GM23338 (cell line): ENCODE measurements around the gene TTYH1. TPM values are rescaled to one million over a fixed set of nuclear protein-coding genes. Genes with fewer than 3 reads are reported as not detected.

ENCODE experiments used
- ATAC-seq: fragments of 200-7000 bp; cut with Tn5 transposase; 3 replicates; pipeline ENCODE4 v1.9.1; 2020
- DNase-seq: peaks from one replicate; pipeline ENCODE4 v3.0.0-alpha.2; 2015; ENCODE audit warnings: low spot score
- H2AFZ ChIP-seq: fragments of 200-600 bp; sonication (generic); 2 replicates; pipeline ENCODE4 v1.8.0; 2016; ENCODE audit warnings: antibody characterized with exemption, mild to moderate bottlenecking, moderate library complexity
- H3F3A ChIP-seq: fragments of 200-600 bp; sonication (generic); replicated peaks from 2 replicates; pipeline ENCODE4 v1.8.0; 2017; ENCODE audit warnings: antibody characterized with exemption, mixed run types, low read depth
- H3K27ac ChIP-seq: fragments of 200-600 bp; sonication (generic); 2 replicates; pipeline ENCODE4 v1.6.1; 2016; ENCODE audit warnings: low read depth
- H3K27me3 ChIP-seq: fragments of 200-600 bp; sonication (generic); 2 replicates; pipeline ENCODE4 v1.8.0; 2016; ENCODE audit warnings: mild to moderate bottlenecking, mixed run types, moderate library complexity; ENCODE audit not compliant: insufficient read depth
- H3K36me3 ChIP-seq: fragments of 200-600 bp; sonication (generic); 2 replicates; pipeline ENCODE4 v1.8.0; 2016; ENCODE audit warnings: mild to moderate bottlenecking; ENCODE audit not compliant: insufficient read depth
- H3K4me1 ChIP-seq: fragments of 200-600 bp; sonication (generic); 2 replicates; pipeline ENCODE4 v1.8.0; 2016; ENCODE audit warnings: mild to moderate bottlenecking, moderate library complexity; ENCODE audit not compliant: insufficient read depth
- H3K4me2 ChIP-seq: fragments of 200-600 bp; sonication (generic); 2 replicates; pipeline ENCODE4 v1.7.1; 2017; ENCODE audit warnings: mixed run types
- H3K4me3 ChIP-seq: fragments of 200-600 bp; sonication (generic); 2 replicates; pipeline ENCODE4 v1.6.1; 2016; ENCODE audit warnings: mixed run types
- H3K79me2 ChIP-seq: fragments of 200-600 bp; sonication (generic); replicated peaks from 2 replicates; pipeline ENCODE4 v1.8.0; 2017; ENCODE audit warnings: mild to moderate bottlenecking; ENCODE audit not compliant: insufficient read depth
- H3K9me2 ChIP-seq: fragments of 200-600 bp; sonication (generic); 2 replicates; pipeline ENCODE4 v1.8.0; 2017; ENCODE audit not compliant: insufficient read depth
- H4K20me1 ChIP-seq: fragments of 200-600 bp; sonication (generic); replicated peaks from 2 replicates; pipeline ENCODE4 v1.8.0; 2017; ENCODE audit warnings: mild to moderate bottlenecking; ENCODE audit not compliant: insufficient read depth
- H3K27ac Mint-ChIP-seq: 2 replicates; pipeline ENCODE4 v1.8.0; 2020; ENCODE audit warnings: inconsistent platforms, mild to moderate bottlenecking, moderate library complexity, mixed read lengths
- H3K27me3 Mint-ChIP-seq: 3 replicates; pipeline ENCODE4 v1.8.0; 2022; ENCODE audit warnings: low read depth, mild to moderate bottlenecking, moderate library complexity, mixed read lengths, inconsistent platforms; ENCODE audit not compliant: insufficient read depth, poor library complexity
- H3K36me3 Mint-ChIP-seq: 3 replicates; pipeline ENCODE4 v1.8.0; 2021; ENCODE audit warnings: low read depth, mild to moderate bottlenecking, inconsistent platforms, moderate library complexity, mixed read lengths
- H3K4me1 Mint-ChIP-seq: 3 replicates; pipeline ENCODE4 v1.8.0; 2020; ENCODE audit warnings: mild to moderate bottlenecking, inconsistent platforms, mixed read lengths
- H3K4me3 Mint-ChIP-seq: 3 replicates; pipeline ENCODE4 v1.8.0; 2021; ENCODE audit warnings: moderate library complexity, mild to moderate bottlenecking, inconsistent platforms, mixed read lengths
- H3K9me3 Mint-ChIP-seq: 3 replicates; pipeline ENCODE4 v1.8.0; 2020; ENCODE audit warnings: moderate library complexity, mild to moderate bottlenecking, inconsistent platforms, mixed read lengths
- CREB1 ChIP-seq: fragments of 250-450 bp; sonication (Bioruptor Pico); IDR thresholded peaks from 2 replicates; pipeline ENCODE4 v1.5.0; 2020; ENCODE audit warnings: low read depth, mild to moderate bottlenecking, moderate library complexity
- CTCF ChIP-seq, 2 experiments: fragments of 200-600 bp in 1 of 2; sonication (generic) in 1 of 2; conservative IDR thresholded peaks; 2 replicates each; pipeline versions ENCODE4 v1.5.1 to v1.6.1; 2016 to 2017; ENCODE audit warnings: antibody characterized with exemption in 2 of 2, low read depth in 2 of 2, mild to moderate bottlenecking in 2 of 2, moderate library complexity in 1 of 2
- ETS1 ChIP-seq: IDR thresholded peaks from 2 replicates; pipeline ENCODE4 v1.6.1; 2016; ENCODE audit warnings: antibody characterized with exemption
- EZH2 ChIP-seq: fragments of 200-600 bp; sonication (generic); IDR thresholded peaks from one replicate; pipeline ENCODE4 v1.8.0; 2017; ENCODE audit warnings: antibody characterized with exemption, mild to moderate bottlenecking, low read depth; ENCODE audit not compliant: unreplicated experiment
- EZH2phosphoT487 ChIP-seq: fragments of 200-600 bp; sonication (generic); IDR thresholded peaks from one replicate; pipeline ENCODE4 v1.8.1; 2018; ENCODE audit warnings: antibody characterized with exemption; ENCODE audit not compliant: unreplicated experiment
- JUNB ChIP-seq: IDR thresholded peaks from one replicate; pipeline ENCODE4 v1.6.1; 2016; ENCODE audit warnings: antibody characterized with exemption; ENCODE audit not compliant: unreplicated experiment
- NANOG ChIP-seq: IDR thresholded peaks from 2 replicates; pipeline ENCODE4 v1.6.1; 2016; ENCODE audit warnings: antibody characterized with exemption, borderline replicate concordance
- POLR2AphosphoS5 ChIP-seq: IDR thresholded peaks from 2 replicates; pipeline ENCODE4 v1.6.1; 2016; ENCODE audit warnings: antibody characterized with exemption, low read depth
- REST ChIP-seq: IDR thresholded peaks from one replicate; pipeline ENCODE4 v1.6.1; 2018; ENCODE audit warnings: antibody characterized with exemption; ENCODE audit not compliant: unreplicated experiment
- STAT1 ChIP-seq: IDR thresholded peaks from one replicate; pipeline ENCODE4 v1.6.1; 2016; ENCODE audit warnings: antibody characterized with exemption; ENCODE audit not compliant: unreplicated experiment
- ZNF114 ChIP-seq: fragments of 250-450 bp; sonication (Bioruptor Pico); IDR thresholded peaks from 2 replicates; pipeline ENCODE4 v1.5.0; 2020; ENCODE audit warnings: mild to moderate bottlenecking, moderate library complexity
- polyA plus RNA-seq: library from polyadenylated mRNA; unstranded; fragments of >200 nt; fragmentation: Nextera tagmentation; extraction: Ambion mirVana; gene quantifications from 2 replicates; pipeline ENCODE4 v1.2.1, GENCODE V29; 2016
- total RNA-seq: library from RNA; depleted of rRNA; stranded (reverse); fragments of >200 nt; shearing (Covaris generic); gene quantifications from 2 replicates; pipeline ENCODE4 v1.2.3, GENCODE V29; 2014

The TTYH1 gene
- total and polyA plus RNA-seq, 2 experiments from 2014 or later, result 18.2 to 40.8 TPM

- TF ChIP-seq REST (no peak), CTCF (conservative IDR thresholded peaks at IDR 0.05; ENCODE audit: low read depth in 2 of 2) (no peak), ETS1 (no peak), JUNB (no peak)
Observed at GRCh38 chr19:54379187-54379678, 36.0 kb upstream of the TTYH1 start (continued).

GRCh38 chr19:54380897-54381296, 34.4 kb upstream of the TTYH1 start:
- Histone ChIP-seq H3F3A (no peaks in the 10 kb centered on the region), H3K4me3 (no peak overlapping the region), H4K20me1 (no peaks in the 10 kb centered on the region), H2AFZ (no peak overlapping the region), H3K4me1 (no peaks in the 10 kb centered on the region), H3K79me2 (no peaks in the 10 kb centered on the region), H3K4me2 (no peak overlapping the region), H3K27me3 (no peaks in the 10 kb centered on the region), H3K36me3 (no peaks in the 10 kb centered on the region), H3K27ac (no peak overlapping the region), H3K9me2 (no peaks in the 10 kb centered on the region)
- DNase-seq, result no peak
- Mint-ChIP-seq H3K36me3 (no peaks in the 10 kb centered on the region; the same call in 2 of the 3 replicates), H3K27ac (no peak overlapping the region), H3K9me3 (peaks cover 11% of the 10 kb centered on the region; the same call in 2 of the 3 replicates), H3K4me1 (no peaks in the 10 kb centered on the region), H3K4me3 (no peak overlapping the region), H3K27me3 (peaks cover 4% of the 10 kb centered on the region)
- no peak for ATAC-seq
- no peak for TF ChIP-seq REST
- no peak for TF ChIP-seq EZH2phosphoT487
- TF ChIP-seq STAT1, result no peak
- no peak for TF ChIP-seq ZNF114 (CRISPR knock-in tag)
- TF ChIP-seq CTCF (conservative IDR thresholded peaks at IDR 0.05; ENCODE audit: low read depth in 2 of 2), result no peak
- no peak for TF ChIP-seq NANOG
- no peak for TF ChIP-seq EZH2
- TF ChIP-seq CREB1 (CRISPR knock-in tag), result no peak
- no peak for TF ChIP-seq ETS1
- no peak for TF ChIP-seq POLR2AphosphoS5
